Midbrain (tissue), 1 donor: ENCODE data around the gene IQGAP1.
"Not testable (repeated sequence)": the region's sequence is repeated elsewhere in the genome, so short reads cannot be mapped to it uniquely, and the experiment has no call there.

Experiments used
- DNase-seq: peaks from one replicate; lab custom pipeline; 2025; lab: John Stamatoyannopoulos, UW

The IQGAP1 gene

GRCh38 chr15:90387534-90388461, at the start of gene IQGAP1:
IQGAP1 (plus strand) TSS chr15:90388242; CDS start chr15:90388342, 100 bp downstream.
- DNase-seq: peak; percentile 96

- no peak for DNase-seq
Observed at GRCh38 chr15:90338532-90338931, 49.5 kb upstream of the IQGAP1 start.

- DNase-seq: no peak
Observed at GRCh38 chr15:90340345-90340744, 47.7 kb upstream of the IQGAP1 start.

- no peak for DNase-seq
Observed at GRCh38 chr15:90343302-90343790, 44.7 kb upstream of the IQGAP1 start.

GRCh38 chr15:90344662-90345061, 43.4 kb upstream of the IQGAP1 start:
- no peak for DNase-seq

GRCh38 chr15:90345857-90346256, 42.2 kb upstream of the IQGAP1 start:
- DNase-seq: no peak

DNA sequence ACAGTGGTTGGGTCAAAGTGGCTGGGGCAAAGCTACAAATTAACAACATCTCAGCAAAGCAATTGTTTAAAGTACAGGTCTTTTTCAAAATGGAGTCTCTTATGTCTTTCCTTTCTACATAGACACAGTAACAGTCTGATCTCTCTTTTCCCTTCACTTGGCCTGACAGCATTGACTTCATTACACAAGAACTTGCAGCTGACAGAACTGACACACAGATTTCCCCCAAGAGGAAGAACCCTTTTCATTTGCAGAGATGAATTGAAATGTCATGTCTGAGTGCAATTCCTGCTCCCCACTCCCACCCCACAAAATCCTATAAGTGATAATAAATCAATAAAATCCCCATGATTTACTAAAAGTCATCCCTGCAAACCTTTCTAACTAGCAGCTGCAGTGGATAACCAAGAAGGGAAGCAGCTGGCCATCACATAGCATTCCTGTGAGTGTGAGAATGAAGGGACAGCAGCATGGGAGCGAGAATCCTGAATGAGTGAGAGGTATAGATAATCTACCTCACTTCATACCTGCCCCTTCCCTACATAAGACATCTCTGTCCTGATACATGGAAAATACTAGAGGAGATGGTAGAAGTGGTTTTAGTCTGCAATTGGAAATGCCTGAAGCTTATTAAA, 40.5 kb upstream of the IQGAP1 start:
- not testable (repeated sequence) for DNase-seq

GRCh38 chr15:90348456-90348855, 39.6 kb upstream of the IQGAP1 start:
- no peak for DNase-seq

DNA sequence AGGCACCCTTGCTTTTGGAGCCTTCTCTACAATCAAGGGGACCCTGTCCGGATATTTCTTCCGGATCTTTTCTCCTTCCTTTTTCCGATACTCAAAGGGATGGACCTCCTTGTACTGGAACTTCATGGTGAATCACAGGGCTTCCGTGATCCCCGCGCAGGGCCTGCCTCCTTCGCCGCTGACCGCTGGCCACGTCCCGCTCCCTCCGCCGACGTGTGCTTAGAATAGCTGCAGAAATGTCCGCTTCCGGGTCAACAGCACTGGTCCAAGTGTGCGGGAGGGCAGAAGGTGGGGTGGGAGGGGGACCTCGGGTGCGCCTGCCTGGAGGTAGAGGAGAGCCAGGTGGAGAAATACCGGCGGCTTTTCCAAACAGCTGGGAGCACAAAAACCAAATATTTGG, 39.0 kb upstream of the IQGAP1 start:
- DNase-seq: no peak

GRCh38 chr15:90349821-90350220, 38.2 kb upstream of the IQGAP1 start:
- DNase-seq: no peak

DNA sequence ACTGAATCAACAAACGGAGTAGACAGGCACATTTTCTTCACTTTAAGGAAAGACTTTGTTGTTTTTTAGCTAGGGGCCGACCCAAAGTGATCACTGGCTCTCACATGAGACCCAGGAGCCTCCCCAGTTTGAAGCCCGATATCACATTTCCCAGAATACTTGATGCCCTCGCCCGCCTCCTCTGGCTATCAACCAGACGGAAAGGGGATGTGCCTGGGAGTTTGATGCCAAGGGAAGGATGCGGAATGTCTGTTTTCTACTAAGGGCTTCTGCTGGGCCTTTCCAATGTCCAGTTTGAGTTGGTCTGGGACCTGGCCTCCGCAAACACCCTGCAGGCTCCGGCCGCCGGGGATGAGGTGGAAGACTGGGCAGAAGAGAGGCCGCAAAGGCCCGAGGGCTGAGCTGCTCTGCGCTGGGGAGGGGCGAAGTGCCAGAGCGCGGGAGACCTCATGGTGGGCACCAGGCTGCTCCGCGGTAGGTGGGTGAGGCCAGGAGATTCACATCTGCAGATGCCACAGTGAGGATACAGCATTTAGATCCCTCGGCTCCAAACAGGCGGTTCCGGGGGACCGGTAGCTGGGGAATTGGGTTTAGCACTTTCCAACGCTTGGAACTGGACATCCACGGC, 36.4 kb upstream of the IQGAP1 start:
- no peak for DNase-seq

- DNase-seq: peak; percentile 98
Observed at GRCh38 chr15:90352107-90352893, 35.7 kb upstream of the IQGAP1 start, which contains the start of gene ZNF774. ZNF774 (plus strand) TSS chr15:90352284; CDS start chr15:90354661, 2,377 bp downstream.

GRCh38 chr15:90354986-90355385, 33.1 kb upstream of the IQGAP1 start:
- DNase-seq: no peak

GRCh38 chr15:90358124-90359033, 29.7 kb upstream of the IQGAP1 start:
- DNase-seq: no peak

GRCh38 chr15:90360746-90361145, 27.3 kb upstream of the IQGAP1 start:
- DNase-seq: no peak

GRCh38 chr15:90362936-90363212, 25.2 kb upstream of the IQGAP1 start:
- no peak for DNase-seq

DNA sequence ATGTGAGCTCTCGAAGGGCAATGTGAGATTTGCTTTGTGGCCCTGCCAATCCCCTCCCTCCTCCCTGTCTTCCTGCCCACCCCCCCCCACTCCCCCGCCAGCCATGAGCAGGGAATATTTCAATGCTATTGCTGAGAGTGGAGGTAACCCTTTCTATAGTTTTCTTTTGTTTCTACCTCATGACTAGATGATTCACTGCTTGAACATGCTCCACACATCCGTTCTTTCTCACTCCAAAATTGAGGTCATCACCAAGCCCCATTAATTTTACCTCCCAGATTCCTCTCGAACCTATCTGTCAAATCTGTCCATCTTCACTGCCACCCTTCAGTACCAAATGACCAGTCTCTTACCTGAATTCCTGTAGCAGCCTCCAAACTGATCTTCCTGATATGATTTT, 23.8 kb upstream of the IQGAP1 start:
- no peak for DNase-seq

DNA sequence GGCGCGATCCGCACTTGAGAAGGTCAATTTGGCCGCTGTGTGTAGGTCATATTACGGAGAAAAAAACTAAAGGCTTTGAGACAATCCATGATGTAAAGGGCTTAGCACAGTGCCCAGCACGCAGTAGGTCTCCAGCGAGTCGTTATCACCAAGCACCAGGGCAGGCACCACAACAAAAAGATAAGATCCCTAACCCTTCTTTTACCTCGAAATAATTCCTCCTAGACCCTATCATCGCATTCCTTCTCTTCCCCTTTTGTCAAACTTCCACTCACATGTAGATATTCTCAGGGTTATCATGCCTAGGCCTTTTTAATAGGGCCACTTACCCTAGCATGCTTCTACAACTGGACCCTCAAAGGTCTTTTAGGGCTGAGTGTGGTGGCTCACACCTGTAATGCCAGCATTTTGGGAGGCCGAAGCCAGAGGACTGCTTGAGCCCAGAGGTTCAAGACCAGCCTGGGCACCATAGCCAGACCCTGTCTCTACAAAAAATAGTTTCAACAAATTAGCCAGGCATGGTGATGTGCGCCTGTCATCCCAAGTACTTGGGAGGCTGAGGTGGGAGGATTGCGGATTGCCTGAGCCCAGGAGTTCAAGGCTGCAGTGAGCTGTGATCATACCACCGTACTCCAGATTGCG, 22.5 kb upstream of the IQGAP1 start:
- no peak for DNase-seq

GRCh38 chr15:90367576-90367975, 20.5 kb upstream of the IQGAP1 start:
- no peak for DNase-seq

DNA sequence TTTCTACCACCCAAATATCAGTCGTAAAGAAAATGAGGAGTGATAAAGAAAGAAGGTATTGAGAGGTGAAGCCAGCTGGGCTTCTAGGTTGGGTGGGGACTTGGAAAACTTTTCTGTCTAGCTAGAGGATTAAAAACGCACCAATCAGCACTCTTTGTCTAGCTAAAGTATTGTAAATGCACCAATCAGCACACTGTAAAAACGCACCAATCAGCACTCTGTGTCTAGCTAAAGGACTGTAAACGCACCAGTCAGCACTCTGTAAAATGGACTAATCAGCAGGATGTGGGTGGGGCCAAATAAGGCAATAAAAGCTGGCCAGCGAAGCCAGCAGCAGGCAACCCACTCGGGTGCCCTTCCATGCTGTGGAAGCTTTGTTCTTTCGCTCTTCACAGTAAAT, 13.0 kb upstream of the IQGAP1 start:
- DNase-seq: no peak
